ENCODE data around the gene TECPR1.

GRCh38 chr7:98206451-98207330, 45.3 kb downstream of the TECPR1 start:
- TF ChIP-seq CTCF (IDR thresholded peaks at IDR 0.05; ENCODE audit: low read length) (no peak), EZH2 (optimal IDR thresholded peaks at IDR 0.05; ENCODE audit: low read depth, low read length) (no peak), EZH2phosphoT487 (IDR thresholded peaks at IDR 0.05; ENCODE audit: low read length) (no peak)
